Body of pancreas (tissue), 4 donors: Measurements from ENCODE around the gene PTPRM.

Experiments used
- POLR2A ChIP-seq, 3 donors: fragments of 450-650 bp; IDR thresholded peaks; one replicate each; pipeline ENCODE4 v1.6.1; 2016; ENCODE audit warnings: antibody characterized with exemption in 3 of 3, mild to moderate bottlenecking in 2 of 3
- TF ChIP-seq, protein P1 (sequence below), 7 experiments: fragments of 450-650 bp in 4 of 7; fragments of 200-600 bp in 3 of 7; sonication (generic) in 3 of 7; IDR thresholded peaks; one replicate each; pipeline ENCODE4 v1.5.1; 2016 to 2019; ENCODE audit warnings: antibody characterized with exemption in 7 of 7

DNA sequence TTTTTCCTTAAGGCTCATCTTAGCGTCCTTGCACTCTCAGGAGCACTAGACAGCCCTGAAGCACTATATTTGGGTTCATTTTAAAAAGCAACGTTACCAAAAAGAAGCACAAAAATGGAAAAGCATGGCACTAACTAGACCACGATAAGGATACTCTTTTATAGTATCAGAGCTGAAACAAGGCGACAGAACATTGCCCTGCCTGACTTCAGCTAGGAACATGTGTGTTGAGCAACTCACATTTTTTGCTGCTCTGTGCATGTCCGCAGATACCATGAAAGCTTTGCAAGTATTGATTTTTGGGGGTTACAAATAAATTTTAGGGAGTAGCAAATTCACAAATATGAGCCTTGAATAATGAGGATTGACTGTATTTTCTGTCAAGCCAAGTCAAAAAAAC is 332.0 kb downstream of the PTPRM start:
- TF ChIP-seq POLR2A (IDR thresholded peaks at IDR 0.05), result no peak
- TF ChIP-seq, protein P1, sequence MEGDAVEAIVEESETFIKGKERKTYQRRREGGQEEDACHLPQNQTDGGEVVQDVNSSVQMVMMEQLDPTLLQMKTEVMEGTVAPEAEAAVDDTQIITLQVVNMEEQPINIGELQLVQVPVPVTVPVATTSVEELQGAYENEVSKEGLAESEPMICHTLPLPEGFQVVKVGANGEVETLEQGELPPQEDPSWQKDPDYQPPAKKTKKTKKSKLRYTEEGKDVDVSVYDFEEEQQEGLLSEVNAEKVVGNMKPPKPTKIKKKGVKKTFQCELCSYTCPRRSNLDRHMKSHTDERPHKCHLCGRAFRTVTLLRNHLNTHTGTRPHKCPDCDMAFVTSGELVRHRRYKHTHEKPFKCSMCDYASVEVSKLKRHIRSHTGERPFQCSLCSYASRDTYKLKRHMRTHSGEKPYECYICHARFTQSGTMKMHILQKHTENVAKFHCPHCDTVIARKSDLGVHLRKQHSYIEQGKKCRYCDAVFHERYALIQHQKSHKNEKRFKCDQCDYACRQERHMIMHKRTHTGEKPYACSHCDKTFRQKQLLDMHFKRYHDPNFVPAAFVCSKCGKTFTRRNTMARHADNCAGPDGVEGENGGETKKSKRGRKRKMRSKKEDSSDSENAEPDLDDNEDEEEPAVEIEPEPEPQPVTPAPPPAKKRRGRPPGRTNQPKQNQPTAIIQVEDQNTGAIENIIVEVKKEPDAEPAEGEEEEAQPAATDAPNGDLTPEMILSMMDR (IDR thresholded peaks at IDR 0.05), result no peak
